Thyroid gland (tissue), 4 donors: Measurements from ENCODE around the gene RILPL1. TPM values are rescaled to one million over a fixed set of nuclear protein-coding genes. Genes with fewer than 3 reads are reported as not detected.

ENCODE experiments used
- DNase-seq, 2 donors: peaks; one replicate each; pipeline ENCODE4 v3.0.0-alpha.2; 2019
- H3K27ac ChIP-seq, 3 donors: fragments of 200-600 bp; sonication (generic); 1 replicate in 2 of 3; 2 replicates in 1 of 3; pipeline ENCODE4 v1.5.1; 2016 to 2019; ENCODE audit warnings: mild to moderate bottlenecking in 1 of 3, moderate library complexity in 1 of 3
- H3K27me3 ChIP-seq: fragments of 200-600 bp; sonication (generic); one replicate; pipeline ENCODE4 v1.5.1; 2019
- H3K36me3 ChIP-seq, 2 donors: fragments of 200-600 bp; sonication (generic); one replicate each; pipeline ENCODE4 v1.5.1; 2016 to 2019
- H3K4me1 ChIP-seq, 2 donors: fragments of 200-600 bp; sonication (generic); one replicate each; pipeline ENCODE4 v1.5.1; 2017 to 2019
- H3K4me3 ChIP-seq, 3 donors: fragments of 200-600 bp; sonication (generic); replicated peaks in 1 of 3; 1 replicate in 2 of 3; 2 replicates in 1 of 3; pipeline ENCODE4 v1.5.1; 2016; ENCODE audit warnings: mild to moderate bottlenecking in 1 of 3
- H3K9me3 ChIP-seq: fragments of 200-600 bp; sonication (generic); one replicate; pipeline ENCODE4 v1.5.1; 2017
- CTCF ChIP-seq, 6 experiments: fragments of 200-600 bp in 3 of 6; fragments of 450-650 bp in 3 of 6; sonication (generic) in 3 of 6; IDR thresholded peaks; one replicate each; pipeline ENCODE4 v1.5.1; 2016 to 2019; ENCODE audit warnings: antibody characterized with exemption in 6 of 6, mild to moderate bottlenecking in 2 of 6, inconsistent platforms in 1 of 6, moderate library complexity in 1 of 6
- POLR2A ChIP-seq, 2 donors: fragments of 450-650 bp; IDR thresholded peaks; one replicate each; pipeline ENCODE4 v1.6.1; 2017; ENCODE audit warnings: antibody characterized with exemption in 2 of 2, mild to moderate bottlenecking in 2 of 2, moderate library complexity in 1 of 2
- WGBS, 2 donors: methylation state at CpG; one replicate each; pipeline ENCODE4 v1.1.5; 2017; 5-methylcytosine and 5-hydroxymethylcytosine counted together
- intact Hi-C: fragments of 100-400 bp; cut with DNase I; formaldehyde crosslinking; loops from one replicate; pipeline ENCODE4 v1.15.1; 2023
- total RNA-seq, 4 donors: library from RNA; depleted of rRNA; stranded (reverse); fragments of >200 nt; gene quantifications; one replicate each; pipeline ENCODE4 v1.2.3, GENCODE V29; 2016

RILPL1 gene
- total RNA-seq, 4 donors from 2014 or later, result 22.0 to 37.8 (median 31.6) TPM

- Histone ChIP-seq H3K9me3 (no peaks in the 10 kb centered on the region), H3K4me1 (no peaks in the 10 kb centered on the region), H3K27me3 (no peaks in the 10 kb centered on the region), H3K36me3 (peaks cover under 1 to 6% of the 10 kb centered on the region in 2 donors), H3K27ac (no peak overlapping the region), H3K4me3 (no peak overlapping the region)
- no peak for DNase-seq
- TF ChIP-seq CTCF (IDR thresholded peaks at IDR 0.05) (no peak), POLR2A (IDR thresholded peaks at IDR 0.05) (no peak)
- intact Hi-C loops, result no loop called here
- WGBS, 2 donors, result 91 to 95% methylated on average over 13 of the region's 13 CpGs
These were observed 42.0 kb downstream of the RILPL1 start for GRCh38 chr12:123491481-123491880.

DNA sequence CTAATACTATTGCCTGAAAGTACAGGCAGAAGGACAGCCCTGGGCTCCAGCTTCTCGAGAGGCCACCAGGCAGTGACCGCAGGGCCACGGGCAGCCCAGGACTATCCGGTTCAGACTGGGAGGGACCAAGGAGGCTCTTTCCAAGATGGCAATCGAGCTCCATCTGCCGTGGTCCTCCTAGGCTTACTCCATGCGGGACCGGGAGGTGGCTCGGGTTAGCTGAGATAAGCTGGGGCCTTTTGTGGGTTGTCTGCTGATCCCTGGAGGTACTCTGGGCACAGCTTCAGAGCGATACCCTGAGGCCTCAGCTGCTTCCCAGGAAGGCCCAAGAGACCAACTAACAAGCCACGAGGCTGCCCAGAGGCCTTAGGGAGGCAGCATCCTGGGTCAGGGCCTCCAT lies 42.5 kb downstream of the RILPL1 start:
- no peak for DNase-seq
- Histone ChIP-seq H3K4me3 (no peak overlapping the region), H3K9me3 (no peaks in the 10 kb centered on the region), H3K27me3 (no peaks in the 10 kb centered on the region), H3K27ac (no peak overlapping the region), H3K36me3 (peaks cover 0 to 2% of the 10 kb centered on the region in 2 donors), H3K4me1 (no peaks in the 10 kb centered on the region)
- WGBS, 2 donors, result 85 to 100% methylated on average over 4 to 9 of the region's 11 CpGs
- TF ChIP-seq CTCF (IDR thresholded peaks at IDR 0.05) (no peak), POLR2A (IDR thresholded peaks at IDR 0.05) (no peak)
- intact Hi-C loops, result no loop called here

GRCh38 chr12:123490089-123490488 lies 43.4 kb downstream of the RILPL1 start:
- intact Hi-C loops, result no loop called here
- no peak for DNase-seq
- Histone ChIP-seq H3K36me3 (peaks cover 0 to 6% of the 10 kb centered on the region in 2 donors), H3K4me1 (no peaks in the 10 kb centered on the region), H3K9me3 (no peaks in the 10 kb centered on the region), H3K27ac (no peak overlapping the region), H3K4me3 (no peak overlapping the region), H3K27me3 (no peaks in the 10 kb centered on the region)
- 87 to 88% methylated on average over 5 of the region's 5 CpGs for WGBS, 2 donors
- TF ChIP-seq POLR2A (IDR thresholded peaks at IDR 0.05) (no peak), CTCF (IDR thresholded peaks at IDR 0.05) (no peak)

- 89 to 94% methylated on average over 6 of the region's 6 CpGs for WGBS, 2 donors
- no peak overlapping the region for H3K27ac ChIP-seq
- H3K27me3 ChIP-seq, result no peaks in the 10 kb centered on the region
- H3K36me3 ChIP-seq, result peaks cover 0 to 9% of the 10 kb centered on the region in 2 donors
- H3K4me1 ChIP-seq, result no peaks in the 10 kb centered on the region
- intact Hi-C loops, result no loop called here
- H3K9me3 ChIP-seq, result no peaks in the 10 kb centered on the region
- H3K4me3 ChIP-seq, result no peak overlapping the region
- DNase-seq, result no peak
- no peak for TF ChIP-seq CTCF (IDR thresholded peaks at IDR 0.05)
- no peak for TF ChIP-seq POLR2A (IDR thresholded peaks at IDR 0.05)
These were observed 43.9 kb downstream of the RILPL1 start for GRCh38 chr12:123489580-123489979.

GRCh38 chr12:123488539-123489230 lies 44.8 kb downstream of the RILPL1 start:
- Histone ChIP-seq H3K27ac (no peak overlapping the region), H3K27me3 (no peaks in the 10 kb centered on the region), H3K36me3 (peaks cover 3 to 9% of the 10 kb centered on the region in 2 donors), H3K4me3 (no peak overlapping the region), H3K9me3 (no peaks in the 10 kb centered on the region), H3K4me1 (no peaks in the 10 kb centered on the region)
- intact Hi-C loops, result no loop called here
- WGBS, 2 donors, result 91 to 94% methylated on average over 20 of the region's 20 CpGs
- DNase-seq, result no peak
- no peak for TF ChIP-seq POLR2A (IDR thresholded peaks at IDR 0.05)
